Activated T-cell treated with anti-CD3 and anti-CD28 coated beads for 24 hours (primary cell): Measurements from ENCODE around the gene BLOC1S3.

Source experiments
- DNase-seq: peaks from one replicate; pipeline ENCODE4 v3.0.0-alpha.2; 2020; ENCODE audit warnings: low read depth

Gene BLOC1S3

DNA sequence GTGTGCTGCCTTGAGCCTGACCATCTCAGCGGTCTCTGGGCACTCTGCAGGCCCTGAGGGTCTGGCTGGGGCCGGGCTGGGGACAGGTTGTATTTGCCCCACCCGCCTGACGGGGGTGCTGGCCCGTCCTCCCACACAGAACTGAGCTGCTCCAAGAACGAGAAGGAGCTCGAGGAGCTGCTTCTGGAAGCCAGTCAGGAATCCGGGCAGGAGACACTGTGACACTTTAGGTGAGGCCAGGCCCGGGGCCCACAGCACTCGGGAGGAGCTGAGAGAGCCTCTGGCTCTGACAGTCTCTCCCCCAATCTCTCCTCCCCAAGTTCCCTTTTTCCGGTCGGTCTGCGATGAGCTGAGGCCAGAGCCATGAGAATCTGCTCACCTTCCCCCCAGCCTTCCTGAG lies 32.3 kb upstream of the BLOC1S3 start:
- DNase-seq = no peak

DNA sequence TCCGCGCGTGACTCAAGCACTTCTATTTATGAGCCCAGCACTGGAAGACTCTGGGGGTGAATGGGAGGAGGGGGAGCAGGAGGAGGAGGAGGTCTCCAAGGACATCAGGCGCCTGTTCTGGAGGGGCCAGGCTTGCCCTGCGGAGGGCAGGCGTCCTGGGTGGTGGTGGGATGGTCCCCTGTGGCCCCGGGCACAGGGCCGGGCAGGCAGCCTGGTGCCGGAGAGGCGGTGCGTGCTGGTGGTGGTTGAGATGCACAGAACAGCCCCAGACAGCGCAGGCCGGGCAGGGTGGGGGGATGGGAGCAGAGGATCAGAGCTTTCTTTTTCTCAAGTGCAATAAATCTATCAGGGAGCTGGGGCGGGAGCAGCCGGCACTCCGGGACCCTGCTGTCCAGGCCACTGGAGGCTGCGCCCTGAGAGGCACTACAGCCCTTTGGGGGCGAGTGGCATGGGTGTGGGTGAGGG lies 31.8 kb upstream of the BLOC1S3 start:
- DNase-seq = no peak

DNA sequence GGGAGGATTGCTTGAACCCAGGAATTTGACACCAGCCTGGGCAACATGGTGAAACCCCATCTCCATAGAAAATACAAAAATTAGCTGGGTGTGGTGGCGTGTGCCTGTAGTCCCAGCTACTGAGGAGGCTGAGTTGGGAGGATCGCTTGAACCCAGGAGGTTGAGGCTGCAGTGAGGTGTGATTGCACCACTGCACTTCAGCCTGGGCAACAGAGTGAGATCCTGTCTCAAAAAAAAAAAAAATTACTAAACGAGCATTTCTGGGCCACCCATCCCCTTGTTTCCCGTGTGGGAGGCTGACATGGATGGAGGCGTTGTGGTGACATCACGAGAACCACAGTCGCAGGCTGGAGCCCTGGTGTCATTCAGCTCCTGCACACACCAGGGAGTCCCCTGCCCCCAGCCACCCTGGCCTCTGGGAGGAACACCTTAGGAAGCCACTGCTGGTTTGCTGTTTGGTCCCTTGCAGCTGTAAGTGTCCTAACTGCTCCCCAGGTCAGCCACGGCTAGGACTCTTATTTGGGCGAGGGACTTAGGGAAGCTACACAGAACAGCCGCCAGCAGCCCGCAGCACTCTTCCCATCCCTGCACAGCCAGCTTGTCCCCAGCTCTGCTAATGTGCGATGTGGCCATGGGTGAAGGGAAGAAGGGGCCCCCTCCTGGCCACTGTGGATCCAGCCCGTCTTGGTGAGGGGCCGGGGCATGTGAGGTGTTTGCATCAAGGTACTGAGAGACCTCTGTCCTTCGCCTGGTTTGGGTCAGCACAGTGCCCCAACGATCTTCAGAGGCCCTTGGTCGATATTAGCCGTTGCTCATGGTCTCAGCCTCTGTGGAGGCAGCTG lies 30.5 kb upstream of the BLOC1S3 start:
- no peak for DNase-seq

DNA sequence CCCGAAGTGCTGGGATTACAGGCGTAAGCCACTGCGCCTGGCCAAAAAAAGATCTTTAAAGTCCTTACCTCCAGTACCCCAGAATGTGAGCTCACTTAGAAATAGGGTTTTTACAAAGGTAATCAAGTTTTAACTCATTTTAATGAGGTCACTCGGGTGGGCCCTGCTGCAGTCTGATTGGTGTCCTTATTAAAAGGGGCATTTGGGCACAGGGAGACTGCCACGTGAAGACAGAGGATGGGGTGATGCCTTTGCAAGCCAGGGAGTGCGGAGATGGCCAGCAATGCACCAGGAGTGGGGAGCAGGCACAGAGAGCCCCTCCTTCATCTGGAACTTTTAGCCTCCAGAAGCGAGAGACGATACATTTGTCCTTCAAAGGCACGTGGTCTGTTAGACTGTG lies 29.5 kb upstream of the BLOC1S3 start:
- DNase-seq = no peak

DNA sequence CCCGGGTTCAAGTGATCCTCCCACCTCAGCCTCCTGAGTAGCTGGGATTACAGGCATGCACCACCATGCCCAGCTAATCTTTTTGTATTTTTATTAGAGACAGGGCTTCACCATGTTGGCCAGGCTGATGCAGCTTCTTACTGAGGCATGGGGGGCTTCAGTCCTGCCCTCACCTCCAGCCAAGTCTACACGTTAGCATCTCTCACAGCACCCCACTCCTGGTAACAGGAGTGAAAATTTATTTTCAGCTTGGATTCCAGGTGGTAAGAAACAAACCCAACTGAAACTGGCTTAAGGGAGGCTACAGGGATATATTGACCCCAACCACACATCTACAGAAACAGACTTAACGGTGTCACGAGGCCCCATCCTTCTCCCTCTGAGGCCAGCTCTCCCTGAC lies 28.4 kb upstream of the BLOC1S3 start:
- DNase-seq = no peak

DNA sequence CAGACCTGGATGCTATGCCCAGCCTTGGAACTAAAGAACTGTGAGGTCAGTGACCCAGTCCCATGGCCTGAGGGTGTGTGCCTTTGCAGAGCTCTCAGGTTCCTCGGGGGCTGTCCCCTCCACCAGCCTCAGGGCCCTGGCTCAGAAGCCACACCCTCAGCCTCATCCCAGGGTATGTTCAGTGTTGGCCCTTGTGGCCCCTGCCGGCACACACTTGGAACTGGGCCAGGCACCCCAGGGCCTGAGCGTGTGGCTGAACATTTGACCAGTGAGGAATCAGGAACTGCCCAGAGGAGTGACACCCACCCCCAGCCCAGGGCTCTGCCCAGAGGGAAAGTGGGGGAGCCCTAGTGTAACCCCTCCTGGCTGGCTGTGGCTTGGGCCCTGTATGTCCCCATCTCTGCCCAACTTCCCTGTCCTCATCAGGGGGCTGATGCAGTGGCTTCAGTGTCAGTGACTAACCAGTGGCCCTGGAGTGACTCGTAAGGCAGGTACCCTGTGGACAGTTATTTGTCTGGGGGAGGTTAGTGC lies 27.8 kb upstream of the BLOC1S3 start:
- DNase-seq = no peak

DNA sequence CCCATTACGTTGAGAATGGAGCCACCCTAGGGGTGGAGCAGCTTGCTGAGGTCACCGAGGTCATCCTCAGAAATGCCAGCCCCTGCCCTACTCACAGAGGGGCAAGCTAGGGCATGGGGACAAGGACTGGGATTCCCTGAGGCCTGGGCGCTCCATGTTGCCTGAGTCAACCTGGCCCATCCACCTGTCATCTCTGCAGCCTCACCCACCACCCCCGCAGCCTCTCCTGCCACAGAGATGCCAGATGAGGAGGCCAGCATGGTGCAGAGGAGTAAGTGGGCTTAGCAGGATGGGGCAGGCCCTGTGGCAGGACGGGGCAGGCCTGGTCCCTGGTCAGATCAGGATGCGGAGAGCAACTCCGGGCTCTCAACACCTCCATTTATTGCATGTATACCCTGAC lies 27.3 kb upstream of the BLOC1S3 start:
- no peak for DNase-seq

DNA sequence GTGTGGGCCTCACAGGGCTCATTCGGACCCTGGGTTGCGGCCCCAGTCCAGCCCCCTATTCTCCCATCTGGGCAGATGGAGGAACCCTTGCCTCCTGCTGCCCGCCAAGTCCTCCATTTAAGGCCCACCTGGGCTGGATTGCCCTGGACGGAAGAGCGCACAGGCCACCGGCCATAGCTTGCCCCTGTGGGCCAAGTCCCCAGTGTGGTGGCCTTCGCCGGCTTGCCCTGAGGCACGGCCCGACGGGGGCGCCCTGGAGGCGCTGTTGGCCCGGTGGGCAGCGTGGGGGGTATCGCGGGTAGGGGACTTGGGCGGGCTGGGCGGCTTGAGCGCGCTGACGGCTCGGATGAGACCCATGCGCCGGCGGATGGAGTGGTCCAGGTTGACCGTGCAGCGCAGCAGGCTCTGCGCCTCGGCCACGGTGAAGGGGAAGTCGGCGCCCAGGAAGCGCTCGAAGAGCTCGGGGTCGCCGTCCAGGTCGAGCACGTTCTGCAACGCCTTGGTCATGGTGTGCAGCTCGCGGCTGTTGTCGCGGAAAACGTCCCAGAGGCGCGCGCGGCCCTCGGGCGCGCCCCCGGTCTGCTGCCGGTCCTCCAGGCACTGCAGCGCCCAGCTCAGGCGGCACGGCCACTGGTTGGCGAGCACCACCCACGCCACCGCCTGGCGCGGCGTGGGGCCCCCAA lies 26.6 kb upstream of the BLOC1S3 start:
- no peak for DNase-seq

DNA sequence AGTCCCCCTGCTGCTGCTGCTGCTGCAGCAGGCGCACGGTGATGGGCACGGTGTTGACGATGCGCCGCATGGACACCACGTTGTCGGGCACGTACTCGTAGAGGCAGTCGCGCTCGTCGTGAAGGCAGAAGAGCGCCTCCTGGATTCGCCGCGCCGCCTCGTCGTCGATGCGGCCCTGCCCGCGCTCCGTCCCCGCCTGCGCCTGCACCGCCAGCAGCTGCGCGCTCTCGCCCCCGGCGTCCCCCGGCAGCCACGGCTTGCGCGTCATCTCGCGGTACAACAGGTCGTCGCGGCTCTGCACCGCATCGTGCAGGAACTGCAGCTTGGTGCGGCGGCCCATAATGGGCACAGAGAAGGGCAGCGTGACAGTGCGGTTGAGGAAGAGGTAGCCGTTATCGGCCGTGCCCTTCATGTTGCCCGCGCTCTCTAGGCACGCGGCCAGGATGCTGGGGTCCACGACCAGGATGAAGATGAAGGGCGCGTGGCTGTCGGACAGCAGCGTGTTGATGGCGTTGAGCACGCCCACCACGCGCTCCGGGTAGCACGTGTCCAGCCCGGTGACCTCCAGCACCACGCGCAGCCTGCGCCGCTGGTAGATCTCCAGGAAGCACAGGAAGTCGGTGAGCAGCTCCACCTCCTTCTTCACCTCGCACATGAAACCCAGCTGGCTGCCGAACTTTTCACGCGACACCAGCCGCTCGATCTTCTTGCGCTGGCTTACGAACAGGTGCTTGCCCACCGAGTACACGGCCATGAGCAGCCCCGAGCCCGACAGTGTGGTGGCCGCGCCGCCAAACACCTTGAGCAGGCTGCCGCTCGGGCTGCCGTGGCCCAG lies 25.9 kb upstream of the BLOC1S3 start:
- DNase-seq = no peak

DNA sequence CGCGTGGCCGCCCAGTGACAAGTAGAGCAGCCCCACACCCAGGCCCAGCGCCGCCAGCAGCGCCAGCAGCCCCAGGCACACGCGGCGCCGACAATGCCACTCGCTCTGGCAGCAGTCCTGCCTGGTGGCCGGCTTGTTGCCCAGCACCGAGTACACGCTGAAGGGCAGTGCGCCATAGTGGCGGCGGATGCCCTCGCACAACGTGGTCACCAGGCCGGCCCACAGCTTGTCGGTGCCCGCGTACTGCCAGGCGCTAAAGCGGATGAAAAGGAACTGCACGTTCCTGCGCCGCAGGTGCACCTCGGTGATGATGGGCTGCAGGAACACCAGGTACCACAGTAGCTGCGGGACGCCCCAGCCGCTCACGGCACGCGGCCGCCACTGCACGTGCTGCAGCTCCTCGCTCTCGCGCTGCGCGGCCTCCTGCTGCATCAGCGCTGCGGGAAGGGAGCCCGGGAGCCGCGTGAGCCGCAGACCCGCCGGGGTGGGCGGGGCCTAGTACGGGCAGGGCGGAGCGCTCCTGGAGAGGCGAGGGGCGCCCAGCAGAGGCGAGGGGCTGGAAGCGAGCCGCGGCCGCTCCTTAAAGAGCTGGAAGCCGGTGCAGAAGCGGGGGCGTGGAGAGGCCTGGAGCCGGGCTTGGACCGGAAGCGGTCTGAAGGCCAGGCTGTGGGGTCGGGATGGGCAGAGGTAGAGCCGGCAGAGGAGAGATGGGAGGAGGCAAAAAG lies 25.1 kb upstream of the BLOC1S3 start:
- no peak for DNase-seq

DNA sequence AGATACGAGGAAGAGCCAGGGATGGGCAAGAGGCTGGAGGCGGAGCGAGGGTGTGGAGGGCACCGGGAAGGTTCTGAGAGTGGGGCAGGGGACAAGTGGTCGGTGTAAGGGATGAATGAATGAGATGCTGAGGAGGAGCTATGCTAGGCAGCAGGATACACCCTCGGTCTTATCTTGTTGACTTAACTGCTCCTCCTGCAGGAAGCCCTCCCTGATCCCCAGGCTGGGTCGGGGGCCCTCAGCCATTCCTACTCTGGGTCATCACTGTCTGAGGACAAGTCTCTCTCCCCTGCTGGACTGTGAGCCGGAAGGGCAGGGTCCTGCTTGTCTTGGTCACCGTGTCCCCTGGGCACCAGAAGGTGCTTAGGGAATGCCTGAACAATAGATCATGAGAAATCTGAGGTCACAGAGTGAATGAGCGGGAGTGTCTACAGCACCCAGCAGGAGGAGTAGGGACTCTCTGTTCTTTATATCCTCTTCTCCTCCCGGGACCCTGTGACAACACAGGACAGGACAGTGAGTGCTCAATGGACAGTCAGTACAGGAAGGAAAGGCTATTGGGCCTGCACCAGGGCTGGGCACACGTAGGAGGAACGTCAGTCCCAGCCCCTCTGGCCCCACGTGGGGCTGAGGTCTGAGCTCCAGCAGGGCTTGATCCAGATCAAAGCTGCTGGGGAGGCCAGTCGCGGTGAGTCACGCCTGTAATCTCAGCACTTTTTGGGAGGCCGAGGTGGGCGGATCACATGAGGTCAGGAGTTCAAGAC lies 24.3 kb upstream of the BLOC1S3 start:
- no peak for DNase-seq

DNA sequence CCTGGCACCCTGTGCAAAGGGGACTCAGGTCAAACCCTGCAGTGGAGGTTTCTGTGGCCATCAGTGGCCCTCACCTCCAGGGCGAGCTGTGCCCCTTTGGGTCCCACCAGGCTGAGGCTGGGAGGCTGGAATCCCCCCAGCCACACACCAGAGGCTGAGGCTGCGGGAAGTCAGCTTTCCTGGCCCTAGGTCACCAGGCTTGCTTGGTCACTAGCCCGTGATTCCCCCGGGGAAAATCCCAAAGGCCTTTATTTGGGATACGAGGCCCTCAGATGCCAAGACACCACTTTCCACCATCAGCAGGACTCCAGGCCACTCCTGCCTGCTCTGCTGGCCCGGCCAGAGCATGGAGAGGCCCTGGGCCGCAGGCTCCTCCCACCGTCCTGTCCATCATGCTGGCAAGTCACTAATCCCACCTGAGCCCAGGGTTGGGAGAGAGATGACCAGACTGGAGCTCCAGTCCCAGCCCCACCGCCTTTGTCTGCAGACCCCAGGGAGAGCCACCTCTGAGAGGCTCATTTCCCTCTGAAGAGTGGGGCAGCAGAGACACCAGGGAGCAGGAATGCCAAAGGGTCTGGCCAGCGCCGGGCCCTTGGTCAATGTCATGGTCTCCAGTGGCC lies 22.5 kb upstream of the BLOC1S3 start:
- DNase-seq = no peak

DNA sequence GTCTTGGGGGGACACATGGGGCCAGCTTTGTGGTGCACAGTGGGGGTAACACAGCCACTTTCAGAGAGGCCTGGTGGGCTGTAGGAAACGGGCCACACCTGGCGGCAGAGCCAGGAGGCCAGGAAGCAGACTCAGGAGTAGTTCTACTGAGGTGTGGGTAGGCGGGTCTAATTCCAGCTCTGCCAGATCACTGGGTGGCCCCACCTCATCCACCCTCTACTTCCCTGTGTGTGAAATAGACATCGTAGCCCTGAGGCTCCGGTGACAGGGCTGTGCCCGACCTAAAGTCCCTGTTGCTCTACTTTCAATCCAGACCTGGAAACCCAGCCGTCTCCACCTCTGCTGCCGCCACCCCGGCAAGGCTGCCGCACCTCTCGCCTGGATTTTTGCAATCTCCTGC lies 21.8 kb upstream of the BLOC1S3 start:
- no peak for DNase-seq

DNA sequence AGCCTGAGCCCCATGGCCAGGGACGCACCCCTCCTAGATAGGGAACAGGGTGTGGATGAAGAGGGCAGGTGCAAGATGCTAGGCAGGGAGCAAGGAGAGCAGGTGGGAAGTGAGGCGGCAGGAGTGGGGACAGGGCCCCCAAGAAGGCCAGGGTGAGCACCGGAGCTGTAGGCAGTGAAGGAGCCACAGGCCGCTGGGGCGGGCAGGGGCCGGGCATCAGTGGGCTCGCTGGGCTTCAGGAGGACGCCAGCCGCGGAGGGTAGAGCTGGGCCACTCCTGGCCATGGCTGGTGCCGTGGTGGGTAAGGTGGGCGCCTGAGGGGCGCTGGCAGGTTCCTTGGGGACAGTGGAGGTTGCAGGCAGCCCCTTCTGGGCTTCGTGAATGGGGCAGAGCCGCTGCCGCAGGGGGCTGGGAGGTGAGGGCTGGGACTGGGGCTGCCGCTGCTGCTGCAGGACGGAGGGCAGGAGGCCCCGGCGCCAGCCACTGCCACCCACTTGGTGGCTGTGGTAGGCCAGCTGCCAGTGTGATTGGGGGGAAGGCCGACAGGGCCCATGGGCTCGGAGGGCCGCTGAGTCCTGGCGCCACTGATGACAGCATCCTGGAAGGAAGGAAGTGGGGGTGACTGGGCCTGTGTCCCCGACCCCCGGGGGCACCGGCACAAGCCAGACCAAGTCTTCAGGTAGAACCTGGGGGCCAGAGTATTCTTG lies 19.9 kb upstream of the BLOC1S3 start:
- no peak for DNase-seq

DNA sequence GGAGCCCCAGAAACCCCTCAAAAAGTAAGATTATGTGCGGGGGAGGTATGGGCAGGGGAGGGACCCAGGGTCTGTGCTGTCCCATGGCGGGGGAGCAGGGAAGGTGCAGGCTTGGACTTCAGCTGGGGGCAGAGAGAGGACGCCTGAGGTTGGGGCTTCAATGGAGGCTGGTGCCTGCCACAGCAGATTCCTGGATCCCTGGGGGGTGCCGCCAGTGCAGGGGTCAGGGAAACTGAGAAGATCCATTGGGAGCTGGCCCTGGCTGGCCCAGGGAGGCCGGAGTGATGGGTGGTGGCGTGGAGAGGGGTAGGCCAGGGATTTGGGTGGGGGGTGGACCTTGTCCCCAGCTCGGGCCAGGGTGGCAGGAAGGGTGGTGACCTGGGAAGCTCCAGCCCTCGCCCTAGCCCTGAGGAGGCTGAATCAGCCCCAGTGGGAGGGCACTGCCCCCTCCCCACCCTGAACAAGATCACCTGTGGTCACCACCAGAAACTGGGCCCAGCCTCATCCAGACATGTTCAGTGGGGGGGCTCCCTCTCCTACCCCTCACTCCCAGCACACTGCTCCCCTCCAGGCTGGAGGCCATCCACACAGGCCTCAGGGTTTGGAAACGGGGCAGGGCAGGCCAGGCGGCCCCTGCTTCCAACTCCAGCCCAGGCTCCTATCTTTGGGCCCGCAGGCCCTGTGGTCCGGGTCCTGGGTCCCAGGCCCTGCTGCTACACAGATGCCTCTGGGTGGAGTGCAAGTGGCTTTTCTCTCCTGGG lies 19.2 kb upstream of the BLOC1S3 start:
- no peak for DNase-seq

DNA sequence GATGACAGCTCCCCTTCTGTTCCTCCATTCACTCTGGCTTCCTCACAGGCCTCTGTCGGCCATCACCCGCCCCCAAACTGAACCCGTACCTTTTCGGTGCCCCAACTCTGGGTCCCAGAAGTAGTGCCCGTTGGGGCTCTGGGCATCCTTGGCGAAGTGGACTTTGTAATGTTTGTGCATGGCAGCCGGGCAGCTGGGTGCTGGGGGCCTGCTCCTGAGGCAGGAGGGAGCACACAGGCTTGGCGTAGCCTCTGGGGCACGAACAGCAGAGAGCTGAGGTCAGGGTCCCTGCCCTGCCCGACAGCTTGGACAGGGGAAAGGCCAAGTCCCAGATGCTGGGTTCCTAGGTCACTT lies 18.6 kb upstream of the BLOC1S3 start:
- no peak for DNase-seq

DNA sequence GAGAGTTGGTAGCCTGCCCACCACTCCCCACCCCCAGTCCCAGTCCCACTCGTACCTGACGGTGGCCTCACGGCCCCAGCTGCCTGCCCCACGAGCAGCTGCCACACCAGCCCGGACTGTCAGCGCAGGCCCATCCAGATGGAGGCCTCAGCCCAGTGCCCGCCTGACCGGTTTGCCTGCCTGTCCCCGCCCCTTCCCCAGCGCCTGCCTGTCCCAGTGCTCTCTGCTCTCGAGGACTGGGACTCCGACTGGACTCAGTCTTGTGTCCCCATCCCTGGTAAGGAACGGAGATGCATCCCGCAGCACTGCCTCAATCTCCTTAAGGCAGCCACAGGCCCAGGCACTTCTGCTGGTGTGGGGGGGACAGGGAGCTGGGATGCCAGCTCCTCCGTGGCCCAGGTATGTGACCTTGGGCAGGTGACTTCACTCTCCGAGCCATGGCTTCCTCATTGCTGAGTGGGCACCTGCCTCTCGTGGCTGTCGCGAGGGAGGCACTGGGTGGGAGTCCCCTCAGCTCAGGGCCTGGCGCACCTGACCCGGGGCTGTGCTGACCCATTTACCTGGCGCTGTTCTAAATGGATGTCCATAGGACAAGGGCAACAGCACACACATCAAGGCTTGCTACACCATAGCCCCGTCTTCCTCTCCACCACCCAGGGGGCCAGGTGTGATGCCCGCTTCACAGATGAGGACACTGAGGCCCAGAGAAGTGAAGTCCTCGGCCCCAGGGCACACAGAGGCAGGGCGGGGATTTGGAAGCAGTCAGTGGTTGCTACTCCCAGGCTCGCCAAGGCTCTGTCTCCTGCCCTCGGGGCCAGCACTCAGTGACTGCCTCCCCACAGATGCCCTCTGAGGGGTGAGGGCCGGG lies 17.5 kb upstream of the BLOC1S3 start, which contains the start of gene NKPD1:
NKPD1 (minus strand) TSS at position 113 of the 868 bp plus-strand sequence. CDS start 832 bp downstream, outside the sequence.
- no peak for DNase-seq
